NCI-H748 (cell line): ENCODE measurements around the gene PDE6A.

Source experiments
- DNase-seq: peaks from one replicate; lab custom pipeline; 2025; ENCODE audit not compliant: unreplicated experiment; lab: John Stamatoyannopoulos, UW

The PDE6A gene

DNA sequence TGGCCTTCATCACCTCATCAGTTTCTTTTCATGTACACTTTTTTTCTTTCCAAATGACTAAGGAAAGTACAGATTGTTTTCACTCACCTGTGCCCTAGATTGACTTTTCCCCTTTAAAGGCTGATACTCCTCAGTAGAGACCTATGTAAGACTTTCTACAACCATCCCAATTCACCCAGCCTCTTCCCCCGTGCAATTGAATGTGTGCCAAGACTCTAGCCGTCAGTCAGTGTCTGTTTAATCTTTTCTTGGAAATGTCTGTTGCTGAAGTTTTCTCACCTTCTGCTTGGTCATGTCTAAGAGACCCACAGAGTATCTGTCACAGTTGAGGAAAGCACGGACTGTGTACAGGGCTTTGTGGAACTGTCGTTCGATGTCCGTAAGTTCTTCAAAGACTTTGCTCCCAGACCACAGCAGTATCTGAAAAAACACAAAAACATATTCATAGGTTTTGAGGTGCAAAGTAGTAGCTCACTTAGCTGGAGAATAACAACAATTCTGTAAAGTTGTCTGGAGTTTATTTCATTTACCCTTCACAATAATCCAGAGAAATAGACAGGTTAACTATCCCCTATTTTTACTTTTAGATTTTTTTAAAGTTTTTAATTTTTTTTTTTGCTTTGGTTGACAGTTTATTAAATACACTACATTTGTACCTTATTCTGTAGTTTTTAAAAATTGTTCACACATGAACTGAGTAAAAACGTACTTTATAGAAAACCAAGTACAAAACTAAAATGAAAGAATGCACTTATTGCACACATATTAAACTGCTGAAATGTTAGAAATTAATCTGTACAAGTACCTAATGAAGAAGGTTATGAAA, 13.6 kb downstream of the PDE6A start:
- DNase-seq = no peak

DNA sequence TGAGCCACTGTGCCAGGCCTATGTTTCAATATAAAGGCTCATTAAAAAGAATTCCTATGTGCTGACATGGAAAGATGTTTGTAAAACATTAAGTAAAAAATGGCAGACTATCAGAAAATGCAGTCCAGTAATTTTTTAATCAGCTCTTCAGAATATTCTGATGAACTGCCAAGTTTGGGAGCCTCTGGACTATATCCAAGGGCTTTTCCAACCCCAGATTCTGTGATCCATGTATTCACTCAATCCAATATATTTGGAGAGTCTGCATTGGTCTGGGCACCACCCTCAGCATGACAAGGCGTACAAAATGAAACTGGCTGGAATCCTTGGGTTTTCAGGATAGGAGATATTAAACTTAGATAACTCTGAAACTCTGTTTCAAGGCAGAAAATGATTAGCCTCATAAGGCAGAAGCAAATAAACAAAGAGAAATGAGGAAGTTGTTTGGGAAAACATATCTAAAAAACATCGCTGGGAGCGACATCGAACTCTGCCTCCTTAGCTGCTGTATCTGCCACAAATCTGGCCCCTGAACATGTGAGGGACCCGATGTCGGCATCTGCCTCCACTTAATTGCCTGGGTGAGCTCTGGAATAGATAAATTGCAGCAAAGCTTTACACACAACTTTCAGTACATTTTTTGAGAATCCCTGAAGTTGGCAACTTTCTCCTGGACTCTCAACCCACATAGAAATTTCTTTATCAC, 14.4 kb downstream of the PDE6A start:
- no peak for DNase-seq

DNA sequence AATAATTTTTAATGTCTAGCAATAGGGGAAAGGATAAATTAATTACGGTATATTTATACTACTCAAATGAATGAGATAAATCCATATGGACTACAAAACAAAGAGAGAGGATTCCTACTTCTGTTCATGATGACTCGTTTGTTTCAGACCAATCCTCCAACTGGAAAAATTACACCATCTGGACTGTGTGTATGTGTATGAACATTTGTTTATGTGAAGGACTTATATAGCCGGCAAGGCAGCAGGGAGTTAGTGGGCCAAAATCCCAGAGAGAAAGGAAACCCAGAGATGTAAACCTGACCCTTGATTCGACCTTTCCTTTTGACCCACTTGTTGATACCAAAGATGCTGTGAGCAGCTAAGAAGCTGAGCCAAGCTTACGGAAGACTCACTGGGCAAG, 20.1 kb downstream of the PDE6A start:
- DNase-seq = no peak

DNA sequence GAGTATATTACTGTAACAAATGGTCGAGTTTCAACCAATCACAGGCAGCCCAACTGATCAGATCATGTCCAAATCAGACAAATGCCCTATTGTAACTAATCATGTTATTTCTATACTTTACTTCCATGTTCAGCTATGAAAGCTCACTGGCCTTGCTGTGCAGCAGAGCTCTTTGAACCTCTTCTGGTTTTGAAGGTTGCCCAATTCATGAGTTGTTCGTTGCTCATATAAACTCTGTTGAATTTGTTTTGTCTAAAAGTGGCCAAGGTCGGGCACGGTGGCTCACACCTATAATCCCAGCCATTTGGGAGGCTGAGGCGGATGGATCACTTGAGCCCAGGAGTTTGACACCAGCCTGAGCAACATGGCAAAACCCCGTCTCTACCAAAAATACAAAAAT, 21.6 kb downstream of the PDE6A start:
- no peak for DNase-seq

DNA sequence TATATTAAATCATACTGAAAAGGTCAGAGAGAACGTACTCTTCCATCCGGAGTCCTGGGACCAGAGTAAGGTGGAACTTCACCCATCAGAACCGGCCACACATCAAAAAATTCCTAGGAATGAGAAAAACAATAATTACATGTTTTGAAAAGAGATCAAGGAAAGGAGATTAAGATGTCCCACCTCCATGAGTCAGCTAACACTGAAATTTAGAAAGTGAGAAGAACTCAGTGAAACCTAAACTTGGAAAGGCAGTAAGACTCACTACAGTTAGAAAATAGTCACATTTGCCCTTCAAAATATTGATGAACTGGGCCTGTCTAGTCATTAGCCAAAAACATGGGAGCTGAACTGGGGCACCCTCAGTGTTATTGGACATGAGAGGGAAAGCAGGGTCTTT, 23.0 kb downstream of the PDE6A start:
- no peak for DNase-seq

DNA sequence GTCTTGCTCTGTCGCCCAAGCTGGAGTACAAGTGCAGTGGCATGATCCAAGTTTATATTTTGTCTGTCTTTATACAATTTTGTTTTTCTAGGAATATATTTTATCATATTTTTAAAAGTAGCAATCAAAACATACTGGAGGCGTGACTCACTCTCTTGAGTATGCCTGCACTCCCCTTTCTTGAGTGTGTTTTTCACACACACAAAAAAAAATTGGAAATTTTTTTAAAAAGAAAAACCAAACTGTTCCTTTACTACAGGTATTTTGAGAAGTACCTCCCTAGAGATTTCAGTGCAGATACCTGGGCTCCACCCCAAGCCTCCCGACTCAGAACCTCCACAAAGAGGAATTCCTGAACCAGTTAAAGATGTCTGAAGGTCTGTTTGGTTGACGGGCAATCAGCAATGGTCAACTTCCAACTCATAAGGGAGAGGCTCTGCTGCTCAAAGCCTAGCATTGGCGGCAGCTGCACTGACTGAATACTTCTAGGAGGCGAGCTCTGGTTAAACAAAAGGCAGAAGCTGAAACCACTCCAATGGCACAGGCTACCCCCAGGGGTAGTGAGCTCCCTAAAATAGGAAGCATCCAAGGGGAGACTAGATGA, 27.4 kb downstream of the PDE6A start:
- no peak for DNase-seq

DNA sequence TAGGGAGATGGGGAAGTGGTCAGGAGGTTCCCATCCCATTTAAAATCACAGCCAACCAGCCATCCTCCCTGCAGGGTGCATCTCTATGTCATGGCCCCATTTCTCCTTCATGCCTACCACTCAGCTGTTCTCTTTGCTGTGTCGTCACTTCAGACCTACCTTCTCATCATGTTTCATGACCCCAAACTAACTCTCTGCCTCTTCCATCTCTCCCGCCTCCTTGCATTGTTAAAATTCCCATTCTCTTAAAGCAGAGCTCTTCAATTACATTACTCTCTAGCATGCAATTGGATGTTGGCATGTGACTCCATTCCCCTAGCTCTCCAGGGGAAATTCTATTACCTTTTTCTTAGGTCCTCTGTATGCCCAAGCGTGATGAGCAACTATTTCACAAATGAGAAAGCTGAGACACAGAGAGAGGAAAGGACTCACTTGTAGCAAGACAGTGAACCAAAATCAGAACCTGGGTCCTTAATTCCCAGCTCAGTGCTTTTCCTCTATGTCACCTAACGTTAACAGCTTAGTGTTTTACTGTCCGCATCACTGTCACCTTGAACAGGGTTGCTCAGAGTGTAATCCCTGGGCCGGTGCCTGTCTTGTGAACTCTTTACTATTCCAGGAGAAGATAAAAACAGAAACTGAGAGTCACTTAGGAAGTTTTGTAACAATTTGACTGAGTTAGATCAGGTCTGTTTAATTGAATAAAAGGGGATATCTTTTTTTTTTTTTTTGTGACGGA, 28.1 kb downstream of the PDE6A start:
- no peak for DNase-seq

DNA sequence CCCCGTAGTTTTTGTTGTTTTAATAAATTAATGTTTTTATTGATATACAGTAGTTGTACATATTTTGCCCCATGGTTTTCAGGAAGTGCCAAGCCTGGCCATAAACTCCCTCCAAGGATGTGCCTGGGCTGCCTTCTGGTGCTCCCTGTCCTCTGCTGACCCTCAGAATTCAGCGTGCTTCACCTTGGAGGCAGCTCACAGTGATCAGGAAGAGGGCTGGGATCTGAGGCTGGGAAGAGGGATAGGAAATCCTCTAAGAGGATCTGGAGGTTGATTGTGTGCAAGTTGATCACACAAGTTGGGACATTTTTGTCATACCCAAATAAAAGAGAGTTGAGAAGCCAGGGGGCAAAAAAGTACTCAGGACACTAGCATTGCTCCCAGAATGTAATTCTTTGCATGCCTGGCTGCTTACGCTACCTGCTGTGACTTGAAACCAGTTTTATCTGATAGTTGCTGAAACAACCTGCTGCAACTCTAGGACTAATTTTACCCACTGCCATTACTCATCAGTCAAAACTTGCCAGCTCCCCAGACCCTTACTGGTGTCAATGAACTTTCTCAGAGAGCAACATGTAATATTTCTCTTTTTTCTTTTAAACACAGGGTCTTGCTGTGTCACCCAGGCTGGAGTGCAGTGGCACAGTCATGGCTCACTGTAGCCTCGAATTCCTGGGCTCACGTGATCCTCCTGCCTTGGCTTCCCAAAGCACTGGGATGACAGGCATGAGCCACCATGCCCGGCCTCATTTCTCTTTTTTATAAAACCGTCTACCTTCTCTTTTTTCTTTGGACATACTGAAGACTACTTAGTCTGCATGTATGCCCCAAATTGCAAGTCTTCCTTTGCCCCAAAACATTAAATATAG, 29.0 kb downstream of the PDE6A start:
- DNase-seq = no peak

DNA sequence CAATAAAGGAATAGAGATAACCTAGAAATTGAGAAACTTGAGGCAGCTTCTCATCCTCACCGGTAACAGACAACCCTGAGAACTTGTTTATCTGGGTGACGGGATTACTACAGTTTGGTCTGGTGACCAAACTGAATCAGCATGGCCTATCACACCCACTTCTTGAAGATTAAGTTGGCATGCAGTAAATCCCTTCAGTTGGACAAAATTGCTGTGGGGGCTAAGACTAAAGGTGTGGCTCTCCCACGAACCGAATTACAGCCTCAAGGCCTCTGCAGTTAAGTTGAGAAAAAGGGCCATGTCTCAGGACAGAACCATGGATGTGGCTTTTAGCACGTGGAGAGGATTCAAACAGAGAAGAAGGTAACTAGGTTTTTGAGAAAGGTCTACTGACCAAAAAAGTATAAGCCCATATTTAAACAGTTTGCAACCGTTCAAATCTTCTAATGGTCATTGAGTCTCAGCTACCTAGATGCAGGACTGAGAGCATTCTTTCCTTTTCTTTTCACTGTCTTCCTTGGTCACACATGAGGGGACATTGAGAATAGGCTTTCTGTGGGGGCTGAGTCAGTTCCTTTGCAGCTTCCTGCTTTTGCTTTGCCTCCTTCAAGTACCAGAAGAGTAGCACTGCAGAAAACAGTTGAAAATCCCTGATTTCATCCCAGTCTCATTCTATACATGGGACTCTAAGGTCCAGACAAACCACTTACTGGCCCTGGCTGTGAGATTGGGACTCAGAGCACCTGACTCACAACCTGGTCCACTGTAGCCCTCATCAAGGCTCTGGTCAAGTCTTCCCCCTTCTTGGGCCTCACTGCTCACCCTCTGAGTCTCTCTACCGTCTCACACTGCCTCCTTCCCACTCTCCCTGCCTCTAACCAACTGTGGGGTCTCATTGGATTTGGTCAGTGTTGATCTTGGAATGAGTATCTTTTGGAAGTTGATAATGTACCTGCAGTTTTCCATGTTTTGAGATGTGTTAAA, 30.9 kb downstream of the PDE6A start:
- DNase-seq = no peak

DNA sequence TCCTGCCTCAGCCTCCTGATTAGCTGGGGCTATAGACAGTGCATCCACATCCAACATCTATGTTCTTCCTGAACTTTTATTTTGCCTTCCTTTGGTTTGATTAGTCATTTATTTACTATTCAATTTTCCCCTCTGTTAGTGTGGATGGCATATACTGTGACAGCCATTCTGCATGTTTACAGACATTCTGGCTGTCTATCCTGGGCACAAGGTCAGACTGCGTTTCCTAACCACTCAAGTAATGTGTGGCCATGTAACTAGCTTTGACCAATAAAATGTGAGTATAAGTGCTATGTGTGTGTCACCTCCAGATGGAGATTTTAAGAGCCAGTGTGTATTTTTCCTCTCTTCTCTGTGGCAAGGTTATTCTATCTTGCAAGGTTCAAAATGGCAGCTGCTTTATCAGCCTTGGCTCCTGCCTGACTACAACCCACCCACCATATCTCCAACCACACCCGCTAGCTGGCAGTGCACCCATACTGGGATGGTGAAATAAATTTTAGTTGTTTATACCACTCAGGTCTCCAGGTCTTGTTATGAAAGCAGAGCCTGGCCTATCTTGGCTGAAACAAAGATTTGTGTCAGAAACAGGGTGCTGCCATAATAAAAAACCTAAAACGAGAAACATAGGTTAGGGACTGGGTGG, 32.2 kb downstream of the PDE6A start:
- DNase-seq = no peak

DNA sequence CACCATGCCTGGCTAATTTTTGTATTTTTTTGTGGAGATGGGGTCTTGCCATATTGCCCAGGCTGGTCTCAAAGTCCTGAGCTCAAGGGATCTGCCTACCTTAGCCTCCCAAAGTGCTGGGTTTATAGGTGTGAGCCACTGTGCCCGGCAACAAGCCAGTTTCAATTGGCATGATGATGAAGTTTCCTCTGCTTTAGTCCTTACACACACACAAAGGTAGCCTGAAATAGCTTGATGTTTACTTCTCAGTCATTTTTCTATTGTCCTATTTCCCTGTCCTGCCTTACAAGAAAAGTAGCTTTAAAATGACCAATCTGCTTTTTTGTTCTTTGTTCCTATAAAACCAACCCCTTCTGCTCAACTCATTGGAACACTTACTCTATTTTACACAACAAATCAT, 33.6 kb downstream of the PDE6A start:
- DNase-seq = no peak

DNA sequence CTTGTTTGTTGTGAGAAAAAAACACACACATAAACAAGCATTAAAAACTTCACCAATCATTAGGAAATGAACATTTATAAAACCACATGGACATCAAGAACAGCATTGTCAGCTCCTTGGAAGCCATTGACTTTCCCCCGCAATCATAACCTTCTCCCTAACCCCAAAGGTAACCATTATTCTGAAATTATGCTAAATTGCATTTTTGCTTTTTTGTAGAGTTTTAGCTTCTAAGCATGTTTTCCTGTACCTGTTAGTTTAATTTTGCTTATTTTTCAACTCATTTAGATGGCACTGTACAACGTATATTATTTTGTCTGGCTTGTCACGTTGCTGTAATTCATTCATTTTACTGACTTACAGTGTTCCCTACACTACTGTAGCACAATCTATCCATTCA, 36.8 kb downstream of the PDE6A start:
- DNase-seq = no peak

DNA sequence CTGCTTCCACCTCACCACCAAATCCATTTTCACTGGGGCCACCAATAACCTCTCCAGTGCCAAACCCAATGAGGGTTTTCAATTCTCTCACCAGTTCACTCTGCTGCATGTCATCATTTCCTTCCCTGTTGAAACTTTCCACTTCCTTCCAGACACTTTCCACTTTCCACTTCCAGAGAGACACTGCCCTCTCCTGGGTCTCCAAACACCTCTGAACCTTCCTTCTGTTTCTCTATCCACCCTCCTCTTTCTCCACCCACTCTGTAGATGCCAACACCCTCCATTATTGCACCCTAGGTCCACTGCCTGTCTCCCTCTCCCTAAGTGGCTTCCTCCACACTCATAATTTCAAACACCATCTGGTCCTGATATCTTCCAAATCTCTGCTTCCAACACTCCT, 39.6 kb downstream of the PDE6A start:
- no peak for DNase-seq

DNA sequence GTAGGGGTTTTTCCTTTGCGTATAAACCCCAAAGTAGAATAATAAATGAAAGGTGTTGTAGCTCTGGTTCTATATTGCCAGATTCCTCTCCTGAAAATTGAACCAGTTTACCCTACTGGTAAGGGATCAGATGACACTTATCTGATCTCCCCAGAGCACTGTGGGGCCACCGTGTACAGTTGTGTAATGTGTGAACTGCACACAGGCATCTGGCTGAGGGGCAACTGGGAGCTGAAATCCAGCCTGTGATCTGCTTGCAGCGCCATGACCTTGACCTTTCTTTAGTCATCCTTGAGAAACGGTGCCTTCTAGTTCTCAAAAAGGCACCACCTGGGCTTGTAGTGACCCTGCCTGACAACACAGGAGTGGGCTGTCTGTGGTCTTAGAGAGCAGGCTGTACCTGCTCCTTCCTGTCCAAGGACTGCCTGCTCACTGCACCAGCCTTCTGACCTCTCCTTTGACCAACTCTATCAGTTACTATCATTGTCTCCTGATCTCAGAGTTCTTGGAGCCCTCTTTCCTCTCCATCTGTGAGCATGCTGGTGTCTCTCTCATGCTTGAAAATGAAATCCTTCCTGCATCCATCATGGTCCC, 40.2 kb downstream of the PDE6A start:
- DNase-seq = no peak

DNA sequence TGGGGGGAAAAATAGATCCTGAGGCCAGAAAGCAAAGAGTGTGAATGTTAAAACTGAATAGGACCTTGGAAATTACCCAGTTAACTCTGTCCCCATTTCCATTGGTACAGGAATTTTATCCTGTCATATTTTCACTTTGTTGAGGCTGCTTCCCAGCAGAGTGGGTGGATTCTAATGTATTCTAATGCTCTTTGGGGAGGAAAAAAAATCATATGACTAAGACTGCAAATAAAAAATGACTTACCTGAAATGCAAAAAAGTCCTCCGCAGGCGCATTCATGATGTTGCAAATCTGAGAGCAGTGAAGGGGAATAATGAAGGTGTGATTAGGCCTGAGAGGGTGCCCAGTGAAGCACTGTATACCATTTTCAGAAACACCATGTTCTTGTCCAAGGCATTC, 41.2 kb downstream of the PDE6A start:
- DNase-seq = no peak

DNA sequence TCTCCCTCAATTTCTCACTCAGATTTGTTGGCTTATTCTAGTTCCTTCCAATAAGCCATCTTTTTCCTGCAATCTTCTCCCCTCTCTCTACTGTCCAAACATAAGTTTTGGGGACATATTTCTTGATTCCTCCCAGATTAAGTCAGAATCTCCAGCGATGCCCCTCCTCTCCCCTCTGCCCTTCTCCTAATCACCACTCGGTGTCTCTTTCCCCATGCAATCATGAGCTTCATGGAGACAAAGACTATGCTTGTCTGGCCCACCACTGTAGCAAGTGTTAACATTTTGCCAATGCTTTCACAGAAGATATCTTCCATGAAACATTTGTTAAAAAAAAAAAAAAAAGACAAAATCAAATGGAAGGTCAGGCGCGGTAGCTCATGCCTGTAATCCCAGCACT, 42.4 kb downstream of the PDE6A start:
- DNase-seq = no peak

DNA sequence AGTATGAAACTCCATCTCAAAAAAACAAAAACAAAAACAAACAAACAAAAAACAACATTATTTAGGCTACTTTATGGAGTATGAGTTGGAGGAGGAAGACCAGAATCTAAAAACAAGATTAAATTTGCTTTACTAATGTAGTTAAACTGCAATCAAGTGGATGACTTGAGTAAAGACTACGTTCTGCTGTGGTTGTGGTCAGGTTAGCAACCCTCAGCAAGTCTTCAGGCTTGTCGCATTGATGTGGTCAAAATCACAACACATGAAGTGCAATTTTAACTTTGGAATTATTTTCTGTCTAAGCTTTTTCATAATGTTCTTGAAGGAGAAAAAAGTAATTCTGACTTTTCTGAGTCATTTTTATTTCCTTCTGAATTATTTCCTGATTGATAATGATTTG, 43.1 kb downstream of the PDE6A start:
- no peak for DNase-seq

DNA sequence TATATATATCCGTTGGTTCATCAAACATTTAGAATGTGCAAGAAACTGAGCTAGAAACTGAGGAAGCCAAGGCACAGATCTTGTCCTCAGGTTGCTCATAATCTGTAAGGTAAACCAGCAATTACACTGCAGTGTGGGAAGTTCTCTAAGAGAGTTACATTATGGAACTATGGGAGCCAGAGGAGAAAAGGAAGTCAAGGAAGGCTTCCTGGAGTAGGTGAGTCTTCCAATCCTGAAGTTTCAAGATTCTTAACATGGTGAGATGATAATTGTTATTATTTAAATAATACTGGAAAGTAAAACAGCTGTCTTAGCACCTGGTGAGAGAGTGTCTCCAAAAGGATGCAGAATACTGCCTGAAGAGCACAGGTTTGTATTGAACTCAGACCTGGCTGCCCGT, 44.2 kb downstream of the PDE6A start:
- DNase-seq = no peak

DNA sequence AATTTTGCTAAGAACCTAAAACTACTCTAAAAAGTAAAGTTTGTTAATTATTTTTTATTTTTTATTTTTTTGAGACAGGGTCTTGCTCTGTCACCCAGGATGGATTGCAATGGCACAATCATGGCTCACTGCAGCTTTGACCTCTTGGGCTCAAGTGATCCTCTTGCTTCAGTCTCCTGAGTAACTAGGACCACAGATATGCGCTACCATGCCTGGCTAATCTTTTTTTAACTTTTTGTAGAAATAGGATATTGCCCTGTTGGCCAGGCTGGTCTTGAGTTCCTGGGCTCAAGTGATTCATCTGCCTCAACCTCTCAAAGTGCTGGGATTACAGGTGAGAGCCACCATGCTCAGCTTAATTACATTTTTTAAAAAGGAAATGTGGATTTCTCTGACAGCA, 45.8 kb downstream of the PDE6A start:
- no peak for DNase-seq
